HepG2 (cell line): ENCODE measurements around the gene HELZ. TPM values are rescaled to one million over a fixed set of nuclear protein-coding genes. Genes with fewer than 3 reads are reported as not detected.

Experiments used
- ATAC-seq: fragments of 200-7000 bp; cut with Tn5 transposase; 3 replicates; pipeline ENCODE4 v1.9.1; 2020; ENCODE audit warnings: mild to moderate bottlenecking, moderate library complexity
- BruUV-seq: library from RNA; stranded (reverse); fragments of 400-500 nt; replicated peaks from 2 replicates; lab custom pipeline; 2021; lab: Mats Ljungman, UMichigan
- CTCF ChIA-PET: fragments of 300-600 bp; formaldehyde crosslinking; extraction: SDS; loops from one replicate; lab custom pipeline; 2021; ENCODE audit warnings: low total read pairs, inconsistent platforms, low intra/inter-chr PET ratio; lab: Yijun Ruan, JAX
- POLR2A ChIA-PET: fragments of 350-600 bp; sonication (Branson Sonifier 250); formaldehyde crosslinking; loops from one replicate; lab custom pipeline; 2020; ENCODE audit warnings: antibody characterized with exemption, inconsistent platforms; lab: Yijun Ruan, JAX
- DNase-seq: peaks from one replicate; pipeline ENCODE4 v3.0.0-alpha.2; 2015; ENCODE audit warnings: low spot score
- FAIRE-seq: peaks from 3 replicates; lab custom pipeline; 2011; peaks lifted over from hg19 to GRCh38; lab: Jason Lieb, UNC
- H2AFZ ChIP-seq: one replicate; pipeline ENCODE4 v1.6.1; 2011; ENCODE audit warnings: low read length, inconsistent platforms
- H3K27ac ChIP-seq: fragments of 300-600 bp; 3 replicates; pipeline ENCODE4 v1.8.0; 2011; ENCODE audit warnings: mixed run types, mild to moderate bottlenecking, mixed read lengths, low read length, inconsistent platforms; ENCODE audit not compliant: insufficient read depth; ENCODE audit errors: extremely low read length
- H3K27me3 ChIP-seq, 2 experiments: fragments of 200-600 bp in 1 of 2; 2 replicates in 1 of 2; 3 replicates in 1 of 2; pipeline versions ENCODE4 v1.6.0 to v1.8.0; 2011; ENCODE audit warnings: low read length in 2 of 2, mild to moderate bottlenecking in 2 of 2, moderate library complexity in 2 of 2, inconsistent platforms in 1 of 2; ENCODE audit not compliant: insufficient read depth in 2 of 2, control insufficient read depth in 1 of 2
- H3K36me3 ChIP-seq, 2 experiments: fragments of 200-600 bp in 1 of 2; replicated peaks in 1 of 2; 2 replicates in 1 of 2; 3 replicates in 1 of 2; pipeline versions ENCODE4 v1.5.1 to v1.8.0; 2011; ENCODE audit warnings: low read length in 2 of 2, inconsistent platforms in 1 of 2; ENCODE audit not compliant: insufficient read depth in 2 of 2, control insufficient read depth in 1 of 2
- H3K4me1 ChIP-seq: 2 replicates; pipeline ENCODE4 v1.5.1; 2012; ENCODE audit warnings: low read length, inconsistent platforms; ENCODE audit not compliant: insufficient read depth
- H3K4me2 ChIP-seq: 2 replicates; pipeline ENCODE4 v1.6.0; 2011; ENCODE audit warnings: low read depth, low read length, inconsistent platforms
- H3K4me3 ChIP-seq, 3 experiments: fragments of 200-600 bp in 1 of 3; sonication (generic), shearing (Covaris generic) in 1 of 3; replicated peaks in 1 of 3; 2 replicates each; pipeline ENCODE4 v1.5.1; 2011 to 2016; ENCODE audit warnings: low read length in 3 of 3, inconsistent platforms in 2 of 3, low read depth in 2 of 3, mild to moderate bottlenecking in 2 of 3, control low read depth in 1 of 3, mixed read lengths in 1 of 3; ENCODE audit not compliant: insufficient read depth in 1 of 3
- H3K79me2 ChIP-seq: one replicate; pipeline ENCODE4 v1.6.1; 2011; ENCODE audit warnings: low read length, inconsistent platforms; ENCODE audit not compliant: insufficient read depth
- H3K9ac ChIP-seq: 2 replicates; pipeline ENCODE4 v1.6.0; 2011; ENCODE audit warnings: mild to moderate bottlenecking, low read depth, low read length, inconsistent platforms; ENCODE audit not compliant: insufficient read depth
- H3K9me3 ChIP-seq: 2 replicates; pipeline ENCODE4 v1.5.1; 2012; ENCODE audit warnings: mild to moderate bottlenecking, low read length
- H4K20me1 ChIP-seq: 2 replicates; pipeline ENCODE4 v1.6.0; 2011; ENCODE audit warnings: inconsistent platforms, mild to moderate bottlenecking, low read length, moderate library complexity; ENCODE audit not compliant: insufficient read depth
- ATF1 ChIP-seq: IDR thresholded peaks from 2 replicates; pipeline ENCODE4 v1.6.1; 2016; ENCODE audit warnings: mild to moderate bottlenecking, control low read depth
- FOXA1 ChIP-seq, 2 experiments: fragments of 450-650 bp in 1 of 2; sonication (generic) in 1 of 2; formaldehyde crosslinking in 1 of 2; IDR thresholded peaks; 2 replicates each; pipeline versions ENCODE4 v1.4.0 to v1.6.1; 2016 to 2020; ENCODE audit warnings: missing genetic modification reagents in 1 of 2
- MATR3 ChIP-seq: sonication (generic); formaldehyde crosslinking; IDR thresholded peaks from 2 replicates; pipeline ENCODE4 v1.4.0; 2020; ENCODE audit warnings: missing genetic modification reagents
- MBNL3 ChIP-seq: fragments of 250-450 bp; sonication (Bioruptor Pico); conservative IDR thresholded peaks from 2 replicates; pipeline ENCODE4 v1.8.0; 2022; ENCODE audit warnings: mild to moderate bottlenecking, inconsistent platforms
- MTA3 ChIP-seq: sonication (generic); formaldehyde crosslinking; IDR thresholded peaks from 2 replicates; pipeline ENCODE4 v1.4.0; 2020; ENCODE audit warnings: missing genetic modification reagents
- PAWR ChIP-seq: sonication (generic); formaldehyde crosslinking; IDR thresholded peaks from 2 replicates; pipeline ENCODE4 v1.4.0; 2020; ENCODE audit warnings: missing genetic modification reagents, mild to moderate bottlenecking, borderline replicate concordance
- RARA ChIP-seq: IDR thresholded peaks from 2 replicates; pipeline ENCODE4 v1.6.1; 2016; ENCODE audit warnings: missing genetic modification reagents, missing compliant biosample characterization
- SMARCC2 ChIP-seq: fragments of 450-650 bp; IDR thresholded peaks from 2 replicates; pipeline ENCODE4 v1.6.1; 2017; ENCODE audit warnings: antibody characterized with exemption, mild to moderate bottlenecking
- SP4 ChIP-seq: sonication (generic); formaldehyde crosslinking; IDR thresholded peaks from 2 replicates; pipeline ENCODE4 v1.8.1; 2023; ENCODE audit warnings: mild to moderate bottlenecking, missing genetic modification reagents
- ZNF143 ChIP-seq: sonication (generic); formaldehyde crosslinking; IDR thresholded peaks from 2 replicates; pipeline ENCODE4 v1.4.0; 2020; ENCODE audit warnings: missing genetic modification reagents
- ZNF20 ChIP-seq: sonication (generic); formaldehyde crosslinking; IDR thresholded peaks from 2 replicates; pipeline ENCODE4 v1.4.0; 2020; ENCODE audit warnings: mild to moderate bottlenecking, moderate library complexity, missing genetic modification reagents
- ZNF3 ChIP-seq: IDR thresholded peaks from 2 replicates; pipeline ENCODE4 v1.7.0; 2017; ENCODE audit warnings: inconsistent platforms
- ZNF44 ChIP-seq: sonication (generic); formaldehyde crosslinking; IDR thresholded peaks from 2 replicates; pipeline ENCODE4 v1.5.1; 2020; ENCODE audit warnings: mild to moderate bottlenecking, missing genetic modification reagents
- ZNF572 ChIP-seq: sonication (generic); formaldehyde crosslinking; IDR thresholded peaks from 2 replicates; pipeline ENCODE4 v1.5.1; 2020; ENCODE audit warnings: mild to moderate bottlenecking, missing genetic modification reagents
- ZNF577 ChIP-seq: sonication (generic); formaldehyde crosslinking; IDR thresholded peaks from 2 replicates; pipeline ENCODE4 v1.4.0; 2020; ENCODE audit warnings: mild to moderate bottlenecking, low read depth, missing genetic modification reagents, borderline replicate concordance
- ZNF644 ChIP-seq: IDR thresholded peaks from 2 replicates; pipeline ENCODE4 v1.6.1; 2016; ENCODE audit warnings: low read depth
- ZNF709 ChIP-seq: sonication (generic); formaldehyde crosslinking; IDR thresholded peaks from 2 replicates; pipeline ENCODE4 v1.5.0; 2020; ENCODE audit warnings: mild to moderate bottlenecking, missing genetic modification reagents
- ZNF788 ChIP-seq: sonication (generic); formaldehyde crosslinking; IDR thresholded peaks from 2 replicates; pipeline ENCODE4 v1.5.0; 2020; ENCODE audit warnings: mild to moderate bottlenecking, missing genetic modification reagents, borderline replicate concordance
- ZNF879 ChIP-seq: sonication (generic); formaldehyde crosslinking; IDR thresholded peaks from 2 replicates; pipeline ENCODE4 v1.8.1; 2023; ENCODE audit warnings: missing genetic modification reagents
- WGBS: methylation state at CpG from one replicate; pipeline ENCODE4 v1.1.6; 2017; ENCODE audit warnings: low lambda C conversion rate; 5-methylcytosine and 5-hydroxymethylcytosine counted together
- in situ Hi-C: cut with HindIII; loops from 2 replicates; pipeline ENCODE4 v1.10.0; 2017; ENCODE audit warnings: low pct_unique_long_range_greater_than_20kb; ENCODE audit not compliant: extremely low pct_ligation_motif_present
- intact Hi-C: fragments of 100-400 bp; cut with micrococcal nuclease; formaldehyde crosslinking; loops from one replicate; pipeline ENCODE4 v1.10.0; 2022; ENCODE audit not compliant: unreplicated experiment
- polyA plus RNA-seq, 8 experiments: library from polyadenylated mRNA; depleted of rRNA in 3 of 8; stranded (reverse) in 7 of 8; unstranded in 1 of 8; fragments of >200 nt; fragmentation: Illumina TruSeq in 4 of 8; extraction: Trizol in 4 of 8; gene quantifications; 2 replicates each; pipeline versions ENCODE4 v1.2.1 to v1.2.3, GENCODE V29; 2011 to 2016; ENCODE audit warnings: low read depth in 4 of 8, missing spikeins in 1 of 8, mixed read lengths in 1 of 8; ENCODE audit not compliant: insufficient read depth in 1 of 8
- total RNA-seq, 5 experiments: library from RNA; depleted of rRNA; stranded (reverse); fragments of >200 nt; fragmentation: Illumina TruSeq; extraction: Trizol; gene quantifications; 2 replicates each; pipeline ENCODE4 v1.2.3, GENCODE V29; 2016; ENCODE audit warnings: low read depth in 1 of 5
- TF ChIP-seq, protein P1 (sequence below): sonication (generic); formaldehyde crosslinking; IDR thresholded peaks from 2 replicates; pipeline ENCODE4 v1.4.0; 2020; ENCODE audit warnings: missing genetic modification reagents
- TF ChIP-seq, protein P2 (sequence below): IDR thresholded peaks from 2 replicates; pipeline ENCODE4 v1.6.1; 2012; ENCODE audit warnings: low read depth, low read length, improper control_type of control experiment

Gene HELZ
- total and polyA plus RNA-seq, 2 of the 13 experiments (the other 11 are each of a cell fraction or from before 2014, with no cell fraction given): 35.3 to 52.4 TPM

DNA sequence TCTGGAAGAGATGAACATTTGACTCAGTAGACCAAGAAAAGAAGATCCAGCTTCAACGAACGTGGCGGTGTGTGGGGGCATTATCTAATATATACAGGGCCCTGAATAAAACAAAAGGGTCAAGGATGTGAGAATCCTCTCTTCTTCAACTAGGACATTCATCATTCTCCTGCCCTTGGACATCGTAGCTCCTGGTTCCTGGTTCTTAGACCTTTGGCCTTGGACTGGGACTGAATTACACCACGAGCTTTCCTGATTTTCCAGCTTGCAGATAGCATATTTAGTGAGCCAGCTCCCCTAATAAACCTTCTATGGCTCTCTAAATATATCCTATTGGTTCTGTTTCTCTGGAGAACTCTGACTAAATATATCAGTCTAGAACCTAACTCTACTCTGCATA, 29.5 kb upstream of the HELZ start (continued):
- TF ChIP-seq, protein P1, sequence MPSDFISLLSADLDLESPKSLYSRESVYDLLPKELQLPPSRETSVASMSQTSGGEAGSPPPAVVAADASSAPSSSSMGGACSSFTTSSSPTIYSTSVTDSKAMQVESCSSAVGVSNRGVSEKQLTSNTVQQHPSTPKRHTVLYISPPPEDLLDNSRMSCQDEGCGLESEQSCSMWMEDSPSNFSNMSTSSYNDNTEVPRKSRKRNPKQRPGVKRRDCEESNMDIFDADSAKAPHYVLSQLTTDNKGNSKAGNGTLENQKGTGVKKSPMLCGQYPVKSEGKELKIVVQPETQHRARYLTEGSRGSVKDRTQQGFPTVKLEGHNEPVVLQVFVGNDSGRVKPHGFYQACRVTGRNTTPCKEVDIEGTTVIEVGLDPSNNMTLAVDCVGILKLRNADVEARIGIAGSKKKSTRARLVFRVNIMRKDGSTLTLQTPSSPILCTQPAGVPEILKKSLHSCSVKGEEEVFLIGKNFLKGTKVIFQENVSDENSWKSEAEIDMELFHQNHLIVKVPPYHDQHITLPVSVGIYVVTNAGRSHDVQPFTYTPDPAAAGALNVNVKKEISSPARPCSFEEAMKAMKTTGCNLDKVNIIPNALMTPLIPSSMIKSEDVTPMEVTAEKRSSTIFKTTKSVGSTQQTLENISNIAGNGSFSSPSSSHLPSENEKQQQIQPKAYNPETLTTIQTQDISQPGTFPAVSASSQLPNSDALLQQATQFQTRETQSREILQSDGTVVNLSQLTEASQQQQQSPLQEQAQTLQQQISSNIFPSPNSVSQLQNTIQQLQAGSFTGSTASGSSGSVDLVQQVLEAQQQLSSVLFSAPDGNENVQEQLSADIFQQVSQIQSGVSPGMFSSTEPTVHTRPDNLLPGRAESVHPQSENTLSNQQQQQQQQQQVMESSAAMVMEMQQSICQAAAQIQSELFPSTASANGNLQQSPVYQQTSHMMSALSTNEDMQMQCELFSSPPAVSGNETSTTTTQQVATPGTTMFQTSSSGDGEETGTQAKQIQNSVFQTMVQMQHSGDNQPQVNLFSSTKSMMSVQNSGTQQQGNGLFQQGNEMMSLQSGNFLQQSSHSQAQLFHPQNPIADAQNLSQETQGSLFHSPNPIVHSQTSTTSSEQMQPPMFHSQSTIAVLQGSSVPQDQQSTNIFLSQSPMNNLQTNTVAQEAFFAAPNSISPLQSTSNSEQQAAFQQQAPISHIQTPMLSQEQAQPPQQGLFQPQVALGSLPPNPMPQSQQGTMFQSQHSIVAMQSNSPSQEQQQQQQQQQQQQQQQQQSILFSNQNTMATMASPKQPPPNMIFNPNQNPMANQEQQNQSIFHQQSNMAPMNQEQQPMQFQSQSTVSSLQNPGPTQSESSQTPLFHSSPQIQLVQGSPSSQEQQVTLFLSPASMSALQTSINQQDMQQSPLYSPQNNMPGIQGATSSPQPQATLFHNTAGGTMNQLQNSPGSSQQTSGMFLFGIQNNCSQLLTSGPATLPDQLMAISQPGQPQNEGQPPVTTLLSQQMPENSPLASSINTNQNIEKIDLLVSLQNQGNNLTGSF (CRISPR knock-in tag): no peak
- TF ChIP-seq ZNF20 (CRISPR knock-in tag) (no peak), ZNF788 (CRISPR knock-in tag) (no peak), ZNF3 (CRISPR knock-in tag) (no peak)
- TF ChIP-seq, all 625 proteins: peak for 0

DNA sequence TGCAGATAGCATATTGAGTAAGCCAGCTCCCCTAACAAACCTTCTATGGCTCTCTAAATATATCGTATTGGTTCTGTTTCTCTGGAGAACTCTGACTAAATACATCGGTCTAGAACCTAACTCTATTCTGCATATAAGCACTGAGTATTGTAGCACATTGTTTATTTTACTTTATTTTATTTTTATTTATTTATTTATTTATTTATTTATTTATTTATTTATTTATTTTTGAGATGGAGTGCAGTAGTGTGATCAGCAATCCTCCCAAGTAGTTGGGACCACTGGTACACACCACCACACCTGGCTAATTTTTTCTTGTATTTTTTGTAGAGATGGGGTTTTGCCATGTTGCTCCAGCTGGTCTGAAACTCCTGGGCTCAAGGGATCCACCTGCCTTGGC, 28.9 kb upstream of the HELZ start:
- no TSS peak for BruUV-seq
- no peak for ATAC-seq
- no peaks in the 10 kb centered on the region for H4K20me1 ChIP-seq
- H3K36me3 ChIP-seq: no peaks in the 10 kb centered on the region
- H3K27me3 ChIP-seq: no peaks in the 10 kb centered on the region
- ChIA-PET CTCF (no interaction called here), POLR2A (no interaction called here)
- no peaks in the 10 kb centered on the region for H3K79me2 ChIP-seq
- H3K4me2 ChIP-seq: no peak overlapping the region
- intact Hi-C loops: loop anchor here (10.0 kb wide), 1 partner anchor 61 kb away; no protein-coding TSS in a partner anchor
- no peak overlapping the region for H3K9ac ChIP-seq
- 55% methylated on average over 2 of the region's 2 CpGs for WGBS
- no peak overlapping the region for H3K4me3 ChIP-seq
- H2AFZ ChIP-seq: no peak overlapping the region
- no peak overlapping the region for H3K27ac ChIP-seq
- no peak for FAIRE-seq
- H3K9me3 ChIP-seq: no peaks in the 10 kb centered on the region
- no peak for DNase-seq
- H3K4me1 ChIP-seq: peaks cover 16% of the 10 kb centered on the region
- in situ Hi-C loops: no loop called here
- TF ChIP-seq RARA (CRISPR knock-in tag) (no peak), ZNF572 (CRISPR knock-in tag) (no peak), ZNF44 (CRISPR knock-in tag) (no peak), ZNF709 (CRISPR knock-in tag) (no peak), MATR3 (no peak), ZNF644 (CRISPR knock-in tag) (no peak), PAWR (CRISPR knock-in tag) (no peak), ZNF879 (CRISPR knock-in tag) (no peak), SP4 (CRISPR knock-in tag) (no peak), FOXA1 (IDR thresholded peaks at IDR 0.05) (no peak), FOXA1 (CRISPR knock-in tag; IDR thresholded peaks at IDR 0.05) (no peak), SMARCC2 (no peak), MTA3 (no peak), ZNF143 (CRISPR knock-in tag) (no peak), MBNL3 (CRISPR knock-in tag) (no peak), ATF1 (CRISPR knock-in tag) (no peak), ZNF577 (CRISPR knock-in tag) (no peak)
- TF ChIP-seq, protein P2, sequence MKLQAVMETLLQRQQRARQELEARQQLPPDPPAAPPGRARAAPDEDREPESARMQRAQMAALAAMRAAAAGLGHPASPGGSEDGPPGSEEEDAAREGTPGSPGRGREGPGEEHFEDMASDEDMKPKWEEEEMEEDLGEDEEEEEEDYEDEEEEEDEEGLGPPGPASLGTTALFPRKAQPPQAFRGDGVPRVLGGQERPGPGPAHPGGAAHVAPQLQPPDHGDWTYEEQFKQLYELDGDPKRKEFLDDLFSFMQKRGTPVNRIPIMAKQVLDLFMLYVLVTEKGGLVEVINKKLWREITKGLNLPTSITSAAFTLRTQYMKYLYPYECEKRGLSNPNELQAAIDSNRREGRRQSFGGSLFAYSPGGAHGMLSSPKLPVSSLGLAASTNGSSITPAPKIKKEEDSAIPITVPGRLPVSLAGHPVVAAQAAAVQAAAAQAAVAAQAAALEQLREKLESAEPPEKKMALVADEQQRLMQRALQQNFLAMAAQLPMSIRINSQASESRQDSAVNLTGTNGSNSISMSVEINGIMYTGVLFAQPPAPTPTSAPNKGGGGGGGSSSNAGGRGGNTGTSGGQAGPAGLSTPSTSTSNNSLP: no peak
